ENCODE measurements around the gene MXD1. TPM values are rescaled to one million over a fixed set of nuclear protein-coding genes. Genes with fewer than 3 reads are reported as not detected.

MXD1 gene
- total and polyA plus RNA-seq, 9 of the 15 experiments (the other 6 are each of a cell fraction or from before 2014, with no cell fraction given): 6.7 to 35.9 (median 11.0) TPM

GRCh38 chr2:69933839-69934613 is 19.1 kb downstream of the MXD1 start (continued):
- TF ChIP-seq ARID3B (CRISPR knock-in tag; IDR thresholded peaks at IDR 0.05; ENCODE audit: borderline replicate concordance): no peak
- no peak for TF ChIP-seq ZNF165 (CRISPR knock-in tag; IDR thresholded peaks at IDR 0.05; ENCODE audit: borderline replicate concordance)
- TF ChIP-seq, protein P1, sequence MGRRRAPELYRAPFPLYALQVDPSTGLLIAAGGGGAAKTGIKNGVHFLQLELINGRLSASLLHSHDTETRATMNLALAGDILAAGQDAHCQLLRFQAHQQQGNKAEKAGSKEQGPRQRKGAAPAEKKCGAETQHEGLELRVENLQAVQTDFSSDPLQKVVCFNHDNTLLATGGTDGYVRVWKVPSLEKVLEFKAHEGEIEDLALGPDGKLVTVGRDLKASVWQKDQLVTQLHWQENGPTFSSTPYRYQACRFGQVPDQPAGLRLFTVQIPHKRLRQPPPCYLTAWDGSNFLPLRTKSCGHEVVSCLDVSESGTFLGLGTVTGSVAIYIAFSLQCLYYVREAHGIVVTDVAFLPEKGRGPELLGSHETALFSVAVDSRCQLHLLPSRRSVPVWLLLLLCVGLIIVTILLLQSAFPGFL (CRISPR knock-in tag; IDR thresholded peaks at IDR 0.05): no peak
- TF ChIP-seq PHF20 (IDR thresholded peaks at IDR 0.05; ENCODE audit: partially characterized antibody): no peak
- TF ChIP-seq ZNF586 (CRISPR knock-in tag; conservative IDR thresholded peaks at IDR 0.05): no peak
- TF ChIP-seq, protein P2, sequence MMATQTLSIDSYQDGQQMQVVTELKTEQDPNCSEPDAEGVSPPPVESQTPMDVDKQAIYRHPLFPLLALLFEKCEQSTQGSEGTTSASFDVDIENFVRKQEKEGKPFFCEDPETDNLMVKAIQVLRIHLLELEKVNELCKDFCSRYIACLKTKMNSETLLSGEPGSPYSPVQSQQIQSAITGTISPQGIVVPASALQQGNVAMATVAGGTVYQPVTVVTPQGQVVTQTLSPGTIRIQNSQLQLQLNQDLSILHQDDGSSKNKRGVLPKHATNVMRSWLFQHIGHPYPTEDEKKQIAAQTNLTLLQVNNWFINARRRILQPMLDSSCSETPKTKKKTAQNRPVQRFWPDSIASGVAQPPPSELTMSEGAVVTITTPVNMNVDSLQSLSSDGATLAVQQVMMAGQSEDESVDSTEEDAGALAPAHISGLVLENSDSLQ (IDR thresholded peaks at IDR 0.05): peak; percentile 58
- TF ChIP-seq HNRNPL (IDR thresholded peaks at IDR 0.05; ENCODE audit: low read depth, low read length): no peak
- TF ChIP-seq MEF2D (tag; conservative IDR thresholded peaks at IDR 0.05; ENCODE audit: low read depth): no peak
- no peak for TF ChIP-seq CBX8 (IDR thresholded peaks at IDR 0.05; ENCODE audit: borderline replicate concordance, extremely low read depth, low read depth, low read length, poor library complexity, severe bottlenecking)
- TF ChIP-seq SREBF1 (IDR thresholded peaks at IDR 0.05; ENCODE audit: borderline replicate concordance, low read depth, low read length): no peak
- no peak for TF ChIP-seq NFXL1 (CRISPR knock-in tag; IDR thresholded peaks at IDR 0.05)
- no peak for TF ChIP-seq ZNF583 (CRISPR knock-in tag; IDR thresholded peaks at IDR 0.05)
- TF ChIP-seq TAF15 (IDR thresholded peaks at IDR 0.05; ENCODE audit: low read depth, low read length): no peak
- TF ChIP-seq SIRT6 (IDR thresholded peaks at IDR 0.05; ENCODE audit: low read depth, low read length): no peak
- no peak for TF ChIP-seq ZNF274 (IDR thresholded peaks at IDR 0.05; ENCODE audit: borderline replicate concordance, low read depth, low read length)
- TF ChIP-seq IRF2 (CRISPR knock-in tag; IDR thresholded peaks at IDR 0.05): no peak
- TF ChIP-seq PHB2 (IDR thresholded peaks at IDR 0.05; ENCODE audit: low read depth): no peak
- TF ChIP-seq POLR2G (IDR thresholded peaks at IDR 0.05; ENCODE audit: low read depth, low read length): peak; percentile 26; the same call in 1 of the 2 replicates
- no peak for TF ChIP-seq HLTF (IDR thresholded peaks at IDR 0.05)
- no peak for TF ChIP-seq CREB3 (tag; conservative IDR thresholded peaks at IDR 0.05; ENCODE audit: low read depth)
- no peak for TF ChIP-seq ZNF830 (CRISPR knock-in tag; IDR thresholded peaks at IDR 0.05)
- no peak for TF ChIP-seq JUNB (CRISPR knock-in tag; conservative IDR thresholded peaks at IDR 0.05)

Measured in K562 (cell line).